GM18907 (cell line): Measurements from ENCODE around the gene PIAS1.
"Not testable (repeated sequence)": the region's sequence is repeated elsewhere in the genome, so short reads cannot be mapped to it uniquely, and the experiment has no call there.

ENCODE experiments used
- ATAC-seq: cut with Tn5 transposase; IDR thresholded peaks from one replicate; pipeline ENCODE4 v1.9.1; 2021; ENCODE audit warnings: mild to moderate bottlenecking, moderate library complexity; ENCODE audit not compliant: unreplicated experiment

The PIAS1 gene

DNA sequence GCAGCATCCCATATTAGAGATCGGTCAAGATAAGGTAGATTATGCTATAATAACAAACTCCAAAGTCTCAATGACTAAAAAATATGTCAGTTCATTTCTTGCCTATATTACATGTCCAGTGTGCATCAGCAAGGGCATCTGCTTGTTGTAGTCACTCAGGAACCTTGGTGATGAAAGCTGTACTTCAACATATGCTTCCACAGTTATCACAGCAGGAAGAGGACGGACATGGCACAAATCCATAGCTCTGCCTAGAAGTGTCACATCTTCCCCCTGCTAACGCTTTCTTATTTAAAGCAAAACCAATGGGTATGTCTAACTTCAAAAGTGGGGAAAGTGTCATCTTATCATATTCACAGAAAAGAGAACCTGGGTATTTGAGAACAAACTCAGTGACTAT is 20.0 kb upstream of the PIAS1 start:
- ATAC-seq, result no peak

DNA sequence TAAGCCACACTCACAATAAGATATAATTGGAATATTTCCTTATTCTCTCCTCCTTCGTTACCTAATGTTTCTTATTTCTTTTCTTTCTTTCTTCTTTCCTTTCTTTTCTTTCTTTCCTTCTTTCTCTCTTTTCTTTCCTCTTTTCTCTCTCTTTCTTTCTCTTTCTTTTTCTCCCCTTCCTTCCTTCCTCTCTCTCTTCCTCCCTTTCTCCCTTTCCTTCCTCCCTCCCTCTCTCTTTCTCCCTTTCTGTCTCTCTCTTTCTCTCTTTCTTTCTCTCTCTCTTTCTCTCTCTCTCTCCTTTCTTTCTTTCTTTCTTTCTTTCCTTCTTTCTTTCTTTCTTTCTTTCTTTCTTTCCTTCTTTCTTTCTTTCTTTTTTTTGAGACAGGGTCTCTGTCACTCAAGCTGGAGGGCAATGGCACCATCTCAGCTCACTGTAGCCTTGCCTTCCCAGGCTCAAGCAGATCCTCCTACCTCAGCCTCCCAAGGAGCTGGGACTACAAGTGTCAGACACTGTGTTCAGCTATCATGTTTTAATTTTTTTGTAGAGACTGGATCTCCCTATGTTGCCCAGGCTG is 19.3 kb upstream of the PIAS1 start:
- no peak for ATAC-seq

DNA sequence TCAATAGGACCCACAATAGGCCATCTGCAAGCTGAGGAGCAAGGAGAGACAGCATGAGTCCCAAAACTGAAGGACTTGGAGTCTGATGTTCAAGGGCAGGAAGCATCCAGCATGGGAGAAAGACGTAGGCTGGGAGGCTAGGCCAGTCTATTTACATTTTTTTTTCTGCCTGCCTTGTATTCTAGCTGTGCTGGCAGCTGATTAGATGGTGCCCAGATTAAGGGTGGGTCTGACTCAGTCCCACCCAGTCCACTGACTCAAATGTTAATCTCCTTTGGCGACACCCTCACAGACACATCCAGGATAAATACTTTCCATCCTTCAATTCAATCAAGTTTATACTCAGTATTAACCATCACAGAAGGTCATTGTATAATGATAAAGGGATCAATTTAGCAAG is 15.9 kb upstream of the PIAS1 start:
- ATAC-seq, result no peak

DNA sequence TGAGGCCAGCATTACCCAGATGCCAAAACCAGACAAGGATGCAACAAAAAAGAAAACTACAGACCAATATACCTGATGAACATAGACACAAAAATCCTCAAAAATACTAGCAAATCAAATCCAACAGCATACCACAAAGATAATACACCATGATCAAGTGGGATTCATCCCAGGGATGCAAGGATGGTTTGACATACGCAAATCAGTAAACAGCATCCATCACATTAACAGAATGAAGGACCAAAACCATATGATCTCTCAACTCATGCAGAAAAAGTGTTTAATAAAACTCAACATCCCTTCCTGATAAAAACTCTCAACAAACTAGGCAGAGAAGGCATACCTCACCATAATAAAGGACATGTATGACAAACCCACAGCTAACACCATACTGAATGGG is 14.0 kb upstream of the PIAS1 start:
- no peak for ATAC-seq

DNA sequence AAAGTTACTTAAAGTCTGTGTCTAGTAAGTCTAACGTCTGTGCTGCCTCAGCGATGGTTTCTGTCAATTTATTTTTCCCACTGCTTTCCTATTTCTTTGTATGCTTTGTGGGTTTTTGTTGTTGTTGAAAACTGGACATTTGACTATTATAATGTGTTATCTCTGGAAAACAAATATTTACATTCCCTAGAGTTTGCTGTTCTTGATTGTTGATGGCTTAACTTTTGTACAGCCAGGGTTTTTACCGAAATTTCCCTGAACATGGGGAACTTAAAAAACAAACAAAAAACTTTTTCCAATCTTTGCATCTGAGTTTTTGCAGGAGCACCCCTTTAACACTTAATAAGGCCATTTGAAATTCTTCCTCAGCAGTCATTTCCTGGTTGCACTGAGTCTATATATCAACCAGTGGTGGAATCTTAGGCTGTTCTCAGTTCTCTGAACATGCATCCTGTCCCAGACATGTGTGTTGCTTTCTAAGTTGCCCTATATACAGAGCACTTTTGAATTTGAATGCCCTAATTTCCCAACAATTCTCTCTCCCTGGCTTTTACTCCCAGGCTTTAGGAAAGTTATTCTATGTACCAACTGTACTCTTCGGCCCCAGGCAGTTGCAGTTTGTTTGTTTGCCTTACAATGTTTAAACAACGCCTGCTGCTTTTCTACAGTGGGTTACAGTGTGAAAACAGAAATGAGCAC is 11.8 kb upstream of the PIAS1 start:
- ATAC-seq, result no peak

DNA sequence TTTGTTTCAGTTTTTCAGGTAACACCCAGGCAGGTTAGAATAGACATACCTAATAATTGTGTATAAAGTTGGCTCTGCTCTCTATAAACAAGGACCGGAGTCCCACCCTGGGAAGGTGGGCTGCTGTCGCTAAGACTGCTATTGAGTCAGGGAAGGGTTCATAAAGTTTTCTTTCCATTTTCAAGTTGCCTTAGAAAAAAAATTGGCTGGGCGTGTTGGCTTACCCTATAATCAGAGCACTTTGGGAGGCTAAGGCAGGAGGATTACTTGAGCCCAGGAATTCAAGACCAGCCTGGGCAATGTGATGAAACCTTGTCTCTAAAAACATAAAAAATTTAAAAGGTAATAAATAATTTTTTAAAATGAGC is 11.3 kb upstream of the PIAS1 start:
- no peak for ATAC-seq

DNA sequence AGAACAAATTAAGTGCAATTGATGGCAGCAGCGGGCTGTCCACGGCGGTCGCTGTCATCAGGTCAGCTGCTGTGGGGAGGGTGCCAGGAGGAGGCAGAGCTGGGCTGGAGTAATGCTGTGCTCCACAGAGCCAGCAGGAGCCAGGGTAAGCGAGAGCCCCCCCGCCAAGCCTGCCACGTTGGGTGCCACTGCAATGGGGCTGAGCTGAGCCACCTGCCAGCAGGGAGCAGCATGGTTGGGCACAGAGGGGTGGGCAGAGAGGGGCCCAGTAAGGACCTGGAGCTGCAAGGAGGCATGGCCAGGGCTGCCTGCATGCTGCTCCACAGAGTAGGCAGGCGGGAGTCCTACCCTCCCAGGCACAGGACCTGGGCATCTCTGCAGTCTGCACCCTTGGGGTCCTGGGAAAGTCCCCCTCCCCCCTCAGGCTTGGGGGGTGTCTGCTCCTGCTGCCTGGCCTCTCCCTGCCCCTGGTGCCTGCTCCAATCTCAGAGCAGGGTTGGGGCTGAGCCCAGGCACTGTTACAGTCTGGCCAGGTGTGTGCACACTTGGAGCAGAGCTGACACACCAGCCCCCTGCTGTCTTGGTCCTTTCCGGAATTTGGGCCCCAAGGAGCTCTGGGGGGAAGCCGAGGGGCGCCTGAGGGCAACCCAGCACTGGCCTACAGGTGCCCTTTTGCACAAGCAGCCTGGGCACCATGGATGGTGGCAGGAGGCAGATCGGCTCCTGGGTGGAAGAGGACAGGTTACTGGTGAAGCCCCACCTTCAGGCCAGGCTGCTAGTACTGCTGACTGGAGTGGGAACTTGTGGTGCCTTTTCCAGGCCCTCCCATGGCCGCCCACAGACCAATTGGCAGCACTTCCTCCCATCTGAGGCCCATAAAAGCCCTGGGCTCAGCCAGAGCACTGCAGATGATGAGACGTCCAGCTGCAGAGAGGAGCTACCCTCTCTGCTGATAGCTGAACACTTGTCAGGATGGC is 8.5 kb upstream of the PIAS1 start:
- no peak for ATAC-seq

DNA sequence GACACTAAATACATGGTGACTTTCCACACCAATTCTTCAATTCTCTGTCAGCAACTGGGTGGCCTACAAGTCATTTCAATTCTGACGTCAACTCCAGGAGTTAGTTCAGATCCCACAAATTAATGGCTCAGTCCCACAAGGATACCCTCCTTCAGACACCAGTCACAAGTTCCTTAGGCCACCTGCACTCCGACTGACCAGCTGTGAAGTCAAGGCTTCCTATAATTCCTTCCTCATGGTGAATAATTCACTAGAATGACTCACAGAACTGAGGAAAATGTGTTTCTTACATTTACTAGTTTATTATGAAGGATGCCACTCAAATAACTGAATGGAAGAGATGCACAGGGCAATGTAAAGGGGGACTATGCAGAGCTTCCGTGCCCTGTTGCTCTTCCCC is 6.3 kb upstream of the PIAS1 start:
- no peak for ATAC-seq

DNA sequence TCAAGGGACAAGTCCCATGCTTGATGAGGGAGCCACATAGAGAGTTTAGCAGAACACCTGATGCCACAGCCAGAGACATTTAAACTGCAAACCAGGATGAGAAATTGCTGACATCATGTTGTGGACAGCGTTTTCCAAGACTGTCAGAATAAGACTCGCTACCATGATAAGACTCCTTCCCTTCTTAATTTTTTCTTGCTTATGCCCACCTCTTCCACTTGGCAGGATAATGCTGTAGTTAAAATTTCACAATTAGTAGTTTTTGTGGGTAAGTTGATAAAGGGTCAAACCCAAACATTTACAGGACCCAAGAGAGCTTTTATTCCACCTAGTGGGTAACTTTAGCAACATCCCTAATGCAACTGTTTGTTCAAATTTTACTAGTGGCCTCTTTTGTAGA is 3.0 kb upstream of the PIAS1 start:
- no peak for ATAC-seq

DNA sequence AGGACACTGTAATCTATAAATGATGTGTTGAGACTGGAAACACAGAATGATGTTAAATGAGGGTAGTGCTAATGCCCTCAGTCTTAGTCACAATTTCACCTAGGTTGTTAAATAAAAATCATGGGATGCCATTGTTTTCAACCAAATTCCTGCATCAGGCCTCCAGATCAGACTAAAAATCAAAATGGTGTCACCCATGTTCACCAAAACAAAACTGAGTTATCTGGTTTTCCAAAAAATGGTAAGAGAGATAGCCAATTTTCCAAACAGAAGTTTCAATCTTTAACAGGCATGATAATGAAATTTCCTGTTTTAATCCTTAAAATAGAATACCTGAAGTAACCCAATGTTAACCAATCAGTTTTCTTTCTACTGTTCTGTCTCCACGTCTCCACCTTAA is 2.2 kb upstream of the PIAS1 start:
- ATAC-seq, result no peak

DNA sequence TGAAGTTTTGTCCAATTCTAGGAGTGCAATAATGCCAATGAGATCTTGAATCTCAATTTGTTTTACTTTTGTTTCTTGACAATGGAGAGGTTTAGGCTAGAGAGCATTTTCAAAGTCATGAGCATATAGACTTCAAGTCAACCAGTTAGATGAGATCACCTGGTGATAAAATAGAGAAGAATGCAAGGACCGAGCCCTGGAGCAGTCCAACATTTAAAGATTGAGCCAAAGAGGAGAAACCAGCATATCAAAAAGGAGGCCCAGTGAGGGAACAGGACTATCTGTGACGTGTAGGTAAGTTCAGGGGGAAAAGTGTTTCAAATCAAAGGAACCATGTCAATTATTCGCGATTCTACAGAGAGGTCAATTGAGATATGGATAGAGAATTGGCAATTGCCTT is 1.7 kb upstream of the PIAS1 start:
- no peak for ATAC-seq

DNA sequence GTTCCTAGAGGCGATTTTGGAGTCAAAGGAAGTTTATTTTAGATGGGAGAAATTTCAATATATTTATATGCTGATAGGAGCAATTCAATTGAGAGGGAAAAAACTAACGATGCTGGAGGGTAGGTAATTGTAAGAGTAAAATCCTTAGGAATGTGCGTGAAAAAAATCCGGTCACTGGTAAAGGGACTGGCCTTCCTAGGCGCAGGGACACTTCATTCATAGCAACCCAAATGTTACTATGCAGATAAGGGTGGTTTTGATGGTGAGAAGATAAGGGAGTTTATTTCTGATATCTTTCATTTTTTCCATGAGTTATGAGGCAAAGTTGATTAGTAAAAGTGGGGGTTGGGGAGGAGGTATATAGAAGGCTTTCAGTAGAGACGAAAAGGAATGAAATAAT is 1.1 kb upstream of the PIAS1 start:
- no peak for ATAC-seq

DNA sequence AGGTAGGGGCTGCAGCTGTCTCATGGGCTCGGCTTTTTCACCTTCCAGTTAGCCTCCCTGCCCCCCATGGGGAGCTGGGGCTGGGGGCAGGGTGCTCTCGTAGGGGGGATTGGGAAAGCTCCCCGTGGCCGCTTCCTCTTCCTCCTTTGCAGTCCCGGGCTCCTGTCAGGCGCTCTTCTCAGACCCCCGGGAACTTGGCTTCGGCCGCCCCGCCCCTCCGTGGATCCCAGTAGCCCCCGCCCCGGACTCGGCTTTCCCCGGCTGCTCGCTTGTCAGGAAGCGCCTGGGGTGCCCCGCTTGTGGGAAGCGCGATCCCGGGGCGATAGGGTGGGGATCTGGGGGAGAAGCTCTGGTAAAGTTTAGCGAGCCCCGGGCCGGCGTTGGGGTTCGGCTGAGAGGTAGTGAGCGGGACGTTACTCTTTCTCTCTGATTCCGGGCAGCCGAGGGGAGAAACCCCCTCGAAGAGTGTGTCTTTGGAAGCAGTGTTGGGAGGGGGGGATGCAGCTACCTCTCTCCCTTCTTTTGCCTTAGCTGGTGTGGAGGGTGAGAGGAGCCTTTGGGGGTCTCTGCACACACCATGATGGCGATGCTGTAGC is 611 bp downstream of the PIAS1 start:
- peak; percentile 17 for ATAC-seq

DNA sequence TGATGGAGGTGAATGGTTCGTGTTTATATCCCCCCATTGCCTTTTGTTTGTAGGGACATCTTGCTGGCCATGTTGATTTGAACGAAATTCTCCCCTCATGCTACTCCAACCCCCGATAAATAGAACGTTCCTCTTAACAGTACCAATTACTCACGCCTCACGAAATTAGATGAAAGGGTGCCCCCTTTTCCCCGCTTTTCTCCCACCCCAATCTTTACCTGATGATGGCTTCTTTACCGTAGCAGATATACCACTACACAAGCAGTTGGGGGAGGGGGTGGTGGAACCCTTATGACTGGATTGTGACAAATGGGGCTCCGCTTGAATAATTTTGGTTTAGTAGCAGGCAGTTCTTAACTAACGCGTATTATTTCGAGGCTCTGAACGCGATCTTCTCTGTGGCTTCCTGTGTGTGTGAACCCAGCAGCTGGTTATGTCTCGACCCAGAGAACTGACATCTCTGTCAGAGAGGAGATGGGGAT is 1.1 kb downstream of the PIAS1 start:
- ATAC-seq, result peak; percentile 52

DNA sequence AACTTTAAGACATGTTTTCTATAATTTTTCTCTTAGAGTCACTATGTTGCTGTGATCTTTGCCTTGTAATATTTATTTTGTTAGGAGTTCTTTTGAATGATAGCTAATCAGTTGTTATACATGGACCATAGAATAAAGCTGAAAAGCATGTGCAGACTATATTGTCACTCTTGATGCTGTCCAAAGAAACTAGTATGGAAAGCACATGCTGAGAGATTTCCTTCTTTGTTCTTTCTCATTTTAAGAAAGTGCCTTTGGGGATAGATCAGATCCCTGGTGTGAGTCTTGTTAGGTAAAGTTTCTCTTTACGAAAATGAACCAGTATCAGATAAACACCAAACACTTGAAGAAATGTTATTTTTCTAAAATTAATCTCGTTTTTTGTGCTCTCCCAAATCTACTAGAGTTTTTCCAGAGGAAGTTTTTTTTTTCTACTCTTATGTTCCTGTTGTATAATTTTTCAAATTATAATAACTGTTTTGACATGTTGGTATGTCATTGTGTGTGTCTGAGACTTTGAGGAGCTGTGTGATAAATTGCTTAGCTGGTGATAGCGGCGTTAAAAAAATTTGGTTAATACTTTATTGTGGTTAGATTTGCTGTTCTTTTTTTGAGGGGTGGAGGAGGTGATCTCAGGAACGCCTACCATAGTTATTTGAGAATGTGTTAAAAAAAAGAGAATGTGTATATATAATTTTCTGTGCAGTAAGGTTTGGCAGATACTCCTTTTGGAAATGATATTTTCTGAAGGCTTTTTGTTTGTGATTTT is 2.2 kb downstream of the PIAS1 start:
- no peak for ATAC-seq

DNA sequence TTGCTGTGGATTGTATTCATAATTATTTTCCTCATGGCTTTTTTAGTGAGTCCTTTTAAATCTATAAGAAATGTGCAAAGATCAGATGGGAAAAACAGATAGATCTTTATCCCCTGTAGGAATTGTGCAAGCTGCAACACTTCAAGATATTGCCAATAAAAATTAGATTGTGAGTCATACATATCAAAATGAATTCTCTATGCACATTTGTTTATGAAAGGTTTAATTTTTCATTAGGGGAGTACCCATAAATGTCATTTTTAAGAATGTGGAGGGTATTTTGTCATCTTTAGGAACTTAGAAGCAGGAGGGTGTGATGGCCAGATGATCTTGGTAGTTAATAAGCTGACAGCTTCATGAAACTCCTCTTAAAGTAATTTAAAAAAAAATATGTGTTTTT is 2.9 kb downstream of the PIAS1 start:
- ATAC-seq, result no peak

DNA sequence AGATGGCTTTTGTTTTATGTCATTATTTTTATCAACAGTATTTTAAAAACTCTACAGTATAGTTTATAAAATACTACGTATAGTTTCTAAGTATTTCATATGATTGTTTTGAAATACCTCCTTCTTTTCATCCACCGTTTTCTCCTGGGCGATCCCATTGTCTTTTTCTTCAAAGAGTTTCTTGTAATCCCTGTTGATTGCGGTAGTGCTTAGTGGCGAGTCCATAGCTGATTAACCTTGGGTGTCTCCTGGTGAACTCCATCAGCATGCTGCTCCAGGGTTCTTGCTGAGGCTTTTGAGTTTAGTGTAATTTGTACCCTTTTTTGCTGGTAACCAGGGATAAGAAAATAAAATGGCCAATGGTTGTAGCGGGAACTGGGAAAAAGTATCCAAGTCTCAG is 3.6 kb downstream of the PIAS1 start:
- no peak for ATAC-seq

DNA sequence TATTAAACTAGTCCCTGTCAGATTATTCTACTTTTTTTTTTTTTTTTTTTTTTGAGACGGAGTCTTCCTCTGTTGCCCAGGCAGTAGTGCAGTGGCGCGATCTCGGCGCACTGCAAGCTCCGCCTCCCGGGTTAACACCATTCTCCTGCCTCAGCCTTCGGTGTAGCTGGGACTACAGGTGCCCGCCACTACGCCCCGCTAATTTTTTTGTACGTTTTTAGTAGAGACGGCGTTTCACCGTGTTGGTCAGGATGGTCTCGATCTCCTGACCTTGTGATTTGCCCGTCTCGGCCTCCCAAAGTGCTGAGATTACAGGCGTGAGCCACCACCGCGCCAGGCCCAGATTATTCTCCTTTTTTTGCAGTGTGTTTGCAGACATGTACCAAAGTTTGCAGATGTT is 4.9 kb downstream of the PIAS1 start:
- not testable (repeated sequence) for ATAC-seq

DNA sequence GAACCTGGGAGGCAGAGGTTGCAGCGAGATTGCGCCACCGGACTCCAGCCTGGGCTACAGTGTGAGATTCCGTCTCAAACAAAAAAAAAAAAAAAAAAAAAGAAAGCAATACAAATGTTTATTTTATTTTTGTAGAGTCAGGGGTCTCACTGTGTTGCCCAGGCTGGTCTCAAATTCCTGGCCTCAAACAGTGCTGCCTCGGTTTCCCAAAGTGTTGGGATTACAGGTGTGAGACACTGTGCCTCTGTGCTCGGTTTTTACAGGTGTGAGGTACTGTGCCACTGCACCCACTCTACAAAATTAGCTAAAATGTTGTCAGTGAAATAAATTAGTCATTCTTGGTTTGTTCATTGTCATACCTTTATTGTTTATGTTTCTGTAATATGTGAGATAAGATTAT is 5.5 kb downstream of the PIAS1 start:
- ATAC-seq, result no peak

DNA sequence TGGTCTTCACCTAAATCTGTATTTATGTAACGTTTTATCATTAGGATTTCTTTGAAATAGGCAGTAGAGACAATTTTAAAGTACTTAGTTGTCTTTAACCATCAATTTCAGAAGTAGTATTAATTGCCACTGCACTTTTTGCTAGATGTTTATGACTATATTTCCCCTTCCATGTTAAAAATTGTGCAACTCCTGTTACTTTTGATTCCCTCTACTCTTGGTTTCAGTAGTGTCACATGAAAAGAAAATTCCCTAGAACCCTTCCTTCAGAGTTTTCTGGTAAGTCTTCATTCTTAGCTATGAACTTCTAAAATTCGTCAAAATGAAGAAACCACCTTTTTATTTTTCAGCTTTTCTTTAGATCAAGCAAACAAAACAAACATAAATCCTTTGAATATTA is 7.1 kb downstream of the PIAS1 start:
- no peak for ATAC-seq

DNA sequence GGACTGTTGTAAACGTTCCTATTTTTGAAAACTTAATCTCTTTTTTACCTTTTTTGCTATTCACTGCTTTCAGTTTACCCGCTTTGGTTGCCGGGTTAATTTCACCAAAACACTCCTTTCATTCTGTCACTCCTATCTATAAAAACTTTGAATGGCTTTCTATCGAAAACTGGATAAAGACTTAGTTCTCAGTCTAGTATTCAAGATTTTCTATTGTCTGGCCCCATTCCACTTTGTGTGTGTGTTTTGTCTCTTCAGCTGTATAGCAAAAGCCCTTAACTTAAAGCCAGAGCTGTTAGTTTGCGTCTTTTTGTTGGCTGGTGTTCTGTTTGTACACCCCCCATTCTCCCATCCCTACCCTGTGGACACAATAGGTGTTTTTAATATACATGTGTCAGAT is 7.5 kb downstream of the PIAS1 start:
- no peak for ATAC-seq
